HFFc6 (cell line): ENCODE data around the gene PPP1R11. TPM values are rescaled to one million over a fixed set of nuclear protein-coding genes. Genes with fewer than 3 reads are reported as not detected.
"Not testable (repeated sequence)": the region's sequence is repeated elsewhere in the genome, so short reads cannot be mapped to it uniquely, and the experiment has no call there.

ENCODE experiments used
- DNase-seq: peaks from one replicate; pipeline ENCODE4 v3.0.0-alpha.2; 2018
- H3K27ac Mint-ChIP-seq: 2 replicates; pipeline ENCODE4 v1.8.0; 2020; ENCODE audit warnings: mild to moderate bottlenecking, mixed read lengths
- H3K27me3 Mint-ChIP-seq: 2 replicates; pipeline ENCODE4 v1.8.0; 2021; ENCODE audit warnings: mild to moderate bottlenecking, moderate library complexity, mixed read lengths; ENCODE audit not compliant: insufficient read depth
- H3K36me3 Mint-ChIP-seq: 2 replicates; pipeline ENCODE4 v1.8.0; 2021; ENCODE audit warnings: low read depth, mixed read lengths
- H3K4me1 Mint-ChIP-seq: 2 replicates; pipeline ENCODE4 v1.8.0; 2020; ENCODE audit warnings: low read depth, mixed read lengths
- H3K4me3 Mint-ChIP-seq: 2 replicates; pipeline ENCODE4 v1.8.0; 2020; ENCODE audit warnings: mild to moderate bottlenecking, moderate library complexity, mixed read lengths
- H3K9me3 Mint-ChIP-seq: 2 replicates; pipeline ENCODE4 v1.8.0; 2020; ENCODE audit warnings: mild to moderate bottlenecking, mixed read lengths
- CTCF ChIP-seq: fragments of 200-600 bp; sonication (generic); IDR thresholded peaks from 2 replicates; pipeline ENCODE4 v1.5.0; 2021; ENCODE audit warnings: antibody characterized with exemption, mild to moderate bottlenecking
- long read RNA-seq: library from polyadenylated mRNA; unstranded; transcript quantifications from one replicate; pipeline ENCODE4 v2.0.0, GENCODE V29; 2019
- total RNA-seq, 6 experiments: library from RNA; stranded (reverse); fragmentation: NEBNext Ultra II Directional; extraction: Animal tissue kit (Norgen Biotek cat#: 25700); gene quantifications; 2 replicates in 1 of 6; 3 replicates in 5 of 6; pipeline ENCODE4 v1.2.3, GENCODE V29; 2021

PPP1R11 gene
- 10 to 100 TPM; 47.1 to 61.7 (median 53.2) TPM for total RNA-seq
- long read RNA-seq, transcript PPP1R11-205 (3 exons, 1,731 nt): major isoform, 44 of 48 reads
- long read RNA-seq, partial matches to known transcripts: 0 of 48 reads
- long read RNA-seq, other reads (novel, unspliced or antisense): 3 of 48 reads

GRCh38 chr6:30066577-30067459 is at the start of gene PPP1R11:
Gene PPP1R11 (plus strand): TSS chr6:30067198. CDS start chr6:30067411, 213 bp downstream.
- Mint-ChIP-seq H3K36me3 (peaks cover 43% of the 10 kb centered on the region), H3K4me1 (peaks cover 45% of the 10 kb centered on the region), H3K4me3 (peak within 1 kb of the TSS; percentile 99), H3K27me3 (peaks cover 13% of the 10 kb centered on the region), H3K9me3 (no peaks in the 10 kb centered on the region), H3K27ac (peak within 1 kb of the TSS; percentile 99)
- TF ChIP-seq CTCF: no peak
- peak; percentile 99 for DNase-seq

- H3K9me3 Mint-ChIP-seq: no peaks in the 10 kb centered on the region
- no peak for TF ChIP-seq CTCF
- DNase-seq: no peak
- no peaks in the 10 kb centered on the region; the same call in none of the 2 replicates for H3K27me3 Mint-ChIP-seq
- no peaks in the 10 kb centered on the region for H3K36me3 Mint-ChIP-seq
- no peak overlapping the region for H3K27ac Mint-ChIP-seq
- H3K4me3 Mint-ChIP-seq: no peak overlapping the region
- no peaks in the 10 kb centered on the region for H3K4me1 Mint-ChIP-seq
Observed at GRCh38 chr6:30019819-30020218, 47.2 kb upstream of the PPP1R11 start.

- no peak overlapping the region for H3K4me3 Mint-ChIP-seq
- no peak overlapping the region for H3K27ac Mint-ChIP-seq
- H3K9me3 Mint-ChIP-seq: no peaks in the 10 kb centered on the region
- no peaks in the 10 kb centered on the region for H3K36me3 Mint-ChIP-seq
- no peaks in the 10 kb centered on the region for H3K4me1 Mint-ChIP-seq
- no peak for DNase-seq
- no peaks in the 10 kb centered on the region; the same call in none of the 2 replicates for H3K27me3 Mint-ChIP-seq
- no peak for TF ChIP-seq CTCF
Observed at GRCh38 chr6:30020626-30021025, 46.4 kb upstream of the PPP1R11 start.

- no peak overlapping the region for H3K4me3 Mint-ChIP-seq
- H3K9me3 Mint-ChIP-seq: no peaks in the 10 kb centered on the region
- H3K27me3 Mint-ChIP-seq: no peaks in the 10 kb centered on the region; the same call in none of the 2 replicates
- no peaks in the 10 kb centered on the region for H3K36me3 Mint-ChIP-seq
- DNase-seq: no peak
- H3K27ac Mint-ChIP-seq: no peak overlapping the region
- no peaks in the 10 kb centered on the region for H3K4me1 Mint-ChIP-seq
- TF ChIP-seq CTCF: no peak
Observed at GRCh38 chr6:30022189-30022588, 44.8 kb upstream of the PPP1R11 start.

GRCh38 chr6:30022712-30023111 is 44.3 kb upstream of the PPP1R11 start:
- H3K4me3 Mint-ChIP-seq, H3K4me1 Mint-ChIP-seq, H3K27ac Mint-ChIP-seq, H3K9me3 Mint-ChIP-seq, H3K27me3 Mint-ChIP-seq, DNase-seq, H3K36me3 Mint-ChIP-seq: not testable (repeated sequence)

GRCh38 chr6:30025186-30025585 is 41.8 kb upstream of the PPP1R11 start:
- no peak for DNase-seq
- Mint-ChIP-seq H3K27me3 (no peaks in the 10 kb centered on the region; the same call in 1 of the 2 replicates), H3K27ac (no peak overlapping the region), H3K36me3 (no peaks in the 10 kb centered on the region), H3K9me3 (no peaks in the 10 kb centered on the region), H3K4me3 (no peak overlapping the region), H3K4me1 (no peaks in the 10 kb centered on the region)
- TF ChIP-seq CTCF: no peak
